ENCODE data around the gene PPP1R13L. TPM values are rescaled to one million over a fixed set of nuclear protein-coding genes. Genes with fewer than 3 reads are reported as not detected.

The PPP1R13L gene
- total and polyA plus RNA-seq, 2 of the 8 experiments (the other 6 are each of a cell fraction or from before 2014, with no cell fraction given): 9.1 to 15.3 TPM

DNA sequence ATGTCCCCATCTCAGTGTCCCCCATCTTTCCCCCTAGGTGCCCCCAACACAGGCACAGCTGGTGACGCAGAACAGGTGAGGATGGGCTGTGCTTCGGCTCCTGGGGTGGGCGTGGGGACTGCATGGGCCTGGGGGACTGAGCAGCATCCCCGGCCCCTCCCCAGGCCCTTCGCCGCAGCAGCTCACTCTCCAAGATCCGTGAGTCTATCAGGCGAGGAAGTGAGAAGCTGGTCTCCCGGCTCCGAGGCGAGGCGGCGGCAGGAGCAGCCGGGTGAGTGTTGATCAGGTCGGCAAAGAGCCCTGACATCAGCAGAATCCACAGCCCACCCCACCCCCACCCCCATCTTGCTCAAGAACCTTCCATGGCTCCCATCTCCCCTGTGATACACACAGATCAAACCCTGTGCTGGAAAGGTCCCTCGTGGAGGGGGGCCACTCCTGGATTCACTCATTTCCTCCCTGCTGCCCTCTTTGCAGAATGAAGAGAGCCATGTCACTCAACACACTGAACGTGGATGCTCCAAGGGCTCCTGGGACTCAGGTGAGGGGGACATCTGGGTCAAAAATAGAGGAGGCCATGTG, 54.3 kb downstream of the PPP1R13L start:
- Histone ChIP-seq H3K9ac (replicated peaks in 1 of 4; ENCODE audit: extremely low read depth in 1 of 4, low read depth in 3 of 4, low read length in 3 of 4) (no peak overlapping the region), H3K18ac (ENCODE audit: extremely low read depth, low read length) (no peak overlapping the region), H3K27ac (ENCODE audit: low read depth, low read length) (no peak overlapping the region), H3K79me1 (ENCODE audit: low read depth, low read length) (no peaks in the 10 kb centered on the region), H3K14ac (ENCODE audit: insufficient read length) (no peak overlapping the region), H2BK120ac (replicated peaks; ENCODE audit: low read depth, low read length) (no peak overlapping the region), H3K23me2 (ENCODE audit: low read depth, low read length) (no peaks in the 10 kb centered on the region), H3K9me3 (ENCODE audit: insufficient read depth in 2 of 2, low read depth in 1 of 2, low read length in 1 of 2) (no peaks in the 10 kb centered on the region), H2BK12ac (ENCODE audit: low read depth, low read length) (no peak overlapping the region), H3K4me1 (replicated peaks in 1 of 4; ENCODE audit: control insufficient read depth in 3 of 4, insufficient read depth in 4 of 4, low read length in 3 of 4) (peaks cover 0 to 9% (median 5%) of the 10 kb centered on the region in 4 experiments; a peak in 2 of 7 replicates), H3K4me2 (ENCODE audit: insufficient read depth in 1 of 2, low read depth in 2 of 2, low read length in 2 of 2) (no peak overlapping the region), H2AK5ac (ENCODE audit: low read depth, low read length) (no peak overlapping the region), H3K23ac (ENCODE audit: insufficient read length) (no peak overlapping the region), H2BK5ac (ENCODE audit: low read depth, low read length) (no peak overlapping the region), H4K91ac (replicated peaks; ENCODE audit: insufficient read length, low read length) (no peak overlapping the region), H3K27me3 (replicated peaks in 1 of 4; ENCODE audit: control insufficient read depth in 3 of 4, extremely low read depth in 1 of 4, insufficient read depth in 3 of 4, low read length in 3 of 4) (no peaks in the 10 kb centered on the region), H2BK20ac (ENCODE audit: low read length) (no peak overlapping the region), H3K56ac (replicated peaks; ENCODE audit: insufficient read length, low read depth, low read length) (no peak overlapping the region), H4K20me1 (replicated peaks in 1 of 2; ENCODE audit: control insufficient read depth in 1 of 2, insufficient read depth in 2 of 2, low read length in 2 of 2) (peaks cover 1 to 33% of the 10 kb centered on the region in 2 experiments), H2AFZ (ENCODE audit: low read length) (no peak overlapping the region), H4K8ac (ENCODE audit: extremely low read depth, insufficient read depth, low read length) (no peak overlapping the region; the same call in 1 of the 2 replicates), H4K5ac (ENCODE audit: insufficient read length, low read depth, low read length) (no peak overlapping the region), H3K4me3 (ENCODE audit: extremely low read depth in 1 of 4, insufficient read depth in 2 of 4, low read depth in 3 of 4, low read length in 4 of 4) (no peak overlapping the region), H3K4ac (replicated peaks; ENCODE audit: insufficient read length, low read depth, low read length) (no peak overlapping the region), H3K36me3 (ENCODE audit: control insufficient read depth in 2 of 4, insufficient read depth in 4 of 4, low read length in 3 of 4) (peaks cover 18 to 53% (median 41%) of the 10 kb centered on the region in 4 experiments; a peak in 6 of 8 replicates), H3K79me2 (ENCODE audit: control insufficient read depth in 1 of 2, insufficient read depth in 2 of 2, low read length in 2 of 2) (no peaks in the 10 kb centered on the region), H2BK15ac (ENCODE audit: low read length) (no peak overlapping the region)
- DNase-seq (ENCODE audit: low read depth in 1 of 2, low spot score in 2 of 2) (no peak), FAIRE-seq (no peak)
- POLR2A ChIA-PET (ENCODE audit: partially characterized antibody): interaction anchor here (0.8 to 5.9 kb wide), 5 partner anchors 10 to 51 kb away, joined by 3 to 36 read pairs (median 5); partner anchors contain the start of gene ERCC2
- WGBS, 2 experiments (ENCODE audit: extremely low coverage in 1 of 2, insufficient coverage in 1 of 2, insufficient read length in 1 of 2, insufficient replicate concordance in 2 of 2, low coverage in 1 of 2, low lambda C conversion rate in 2 of 2, missing lambda C conversion rate in 1 of 2): 96% methylated on average over 14 of the region's 17 CpGs; no CpG with 5 or more reads in 1 of the 2 experiments
- CTCF ChIA-PET (ENCODE audit: partially characterized antibody): interaction anchor here (0.7 to 1.9 kb wide), 3 partner anchors 9 to 89 kb away, joined by 3 to 4 read pairs (median 3); partner anchors contain the start of gene ERCC2
- TF ChIP-seq BACH1 (IDR thresholded peaks at IDR 0.05; ENCODE audit: low read length) (no peak), EP300 (IDR thresholded peaks at IDR 0.05; ENCODE audit: borderline replicate concordance in 1 of 2, low read depth in 2 of 2, low read length in 2 of 2) (no peak), CTCF (IDR thresholded peaks at IDR 0.05; ENCODE audit: control extremely low read depth in 1 of 3, insufficient read depth in 1 of 3, low read depth in 1 of 3, low read length in 3 of 3) (no peak)
